SK-N-DZ (cell line): ENCODE data around the gene CAVIN2.
"Not testable (repeated sequence)": the region's sequence is repeated elsewhere in the genome, so short reads cannot be mapped to it uniquely, and the experiment has no call there.

Experiments used
- DNase-seq: peaks from one replicate; pipeline ENCODE4 v3.0.0-alpha.2; 2015; ENCODE audit warnings: low spot score

CAVIN2 gene

GRCh38 chr2:191800874-191801273 is 46.0 kb downstream of the CAVIN2 start:
- no peak for DNase-seq

GRCh38 chr2:191799526-191799925 is 47.4 kb downstream of the CAVIN2 start:
- DNase-seq: no peak

DNA sequence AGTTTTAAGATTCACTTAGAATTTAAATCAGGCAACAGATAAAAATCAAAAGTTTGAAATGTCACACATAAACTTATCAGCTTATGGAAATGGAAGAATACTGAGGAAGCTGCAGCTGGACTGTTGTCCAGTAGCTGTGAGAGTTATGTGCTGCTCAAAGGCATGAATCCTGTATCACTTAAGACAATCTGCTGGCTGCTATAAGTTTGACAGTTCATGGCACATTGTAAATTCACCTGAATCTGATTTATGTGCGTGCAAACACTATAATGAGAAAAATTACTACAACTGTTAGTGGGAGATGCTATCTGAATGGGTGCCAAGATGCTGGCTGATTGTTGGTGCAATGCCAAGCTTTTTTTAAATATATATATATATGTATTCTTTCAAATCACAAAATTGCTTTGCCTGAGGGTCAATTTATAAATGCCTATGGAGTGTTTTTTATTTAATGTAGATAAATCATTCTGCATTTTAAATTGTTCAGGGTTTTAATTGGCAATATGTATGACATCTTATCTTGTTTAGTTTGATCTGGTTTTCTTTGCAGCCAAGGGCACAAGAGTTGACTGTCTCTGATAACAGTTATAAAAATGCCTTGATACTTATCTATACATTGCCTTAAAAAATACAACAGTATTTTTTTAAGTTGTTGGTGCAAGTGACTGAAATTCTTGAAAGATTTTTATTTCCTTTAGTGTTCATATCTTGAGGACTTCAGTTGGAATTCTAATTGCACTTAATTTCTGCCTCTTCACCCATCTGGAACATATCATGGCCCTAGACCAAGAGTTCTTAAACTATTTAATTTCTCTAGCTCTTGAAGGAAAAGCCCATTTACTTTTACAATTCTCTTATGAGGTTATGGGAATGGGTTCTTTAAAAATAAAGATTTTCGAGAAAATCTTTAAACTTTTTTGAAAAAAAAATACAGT is 48.7 kb downstream of the CAVIN2 start:
- DNase-seq: peak; percentile 69

GRCh38 chr2:191797500-191797899 is 49.4 kb downstream of the CAVIN2 start:
- peak; percentile 29 for DNase-seq

GRCh38 chr2:191795715-191796114 is 51.2 kb downstream of the CAVIN2 start:
- DNase-seq: no peak

DNA sequence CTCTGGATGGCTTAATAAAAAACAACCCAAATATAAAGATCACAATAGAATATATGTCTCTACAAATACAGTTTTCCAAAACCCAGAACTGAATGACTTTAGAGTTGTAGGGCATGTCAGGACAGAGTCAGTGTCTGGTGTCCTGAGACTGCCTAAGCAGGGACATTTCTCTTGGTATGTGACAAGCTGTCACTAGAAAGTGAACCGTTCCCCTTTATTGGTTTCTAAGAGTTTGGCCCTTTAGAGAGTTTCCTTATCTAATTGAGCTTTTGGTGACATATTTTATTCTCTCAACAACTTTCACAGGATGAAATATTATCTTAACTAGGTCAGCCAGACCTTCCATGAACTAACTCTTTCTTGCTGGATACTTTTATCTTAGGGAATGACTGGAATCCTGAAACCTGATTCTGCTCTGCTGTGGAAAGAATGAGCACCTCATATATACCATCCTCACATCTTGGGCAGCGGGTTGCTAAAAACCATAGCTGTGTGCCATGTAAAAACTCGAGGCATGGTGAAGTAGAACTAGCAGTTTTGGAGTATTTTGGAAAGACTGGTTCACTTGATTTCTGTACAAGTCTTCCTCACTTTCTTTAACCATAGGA is 54.8 kb downstream of the CAVIN2 start:
- no peak for DNase-seq

DNA sequence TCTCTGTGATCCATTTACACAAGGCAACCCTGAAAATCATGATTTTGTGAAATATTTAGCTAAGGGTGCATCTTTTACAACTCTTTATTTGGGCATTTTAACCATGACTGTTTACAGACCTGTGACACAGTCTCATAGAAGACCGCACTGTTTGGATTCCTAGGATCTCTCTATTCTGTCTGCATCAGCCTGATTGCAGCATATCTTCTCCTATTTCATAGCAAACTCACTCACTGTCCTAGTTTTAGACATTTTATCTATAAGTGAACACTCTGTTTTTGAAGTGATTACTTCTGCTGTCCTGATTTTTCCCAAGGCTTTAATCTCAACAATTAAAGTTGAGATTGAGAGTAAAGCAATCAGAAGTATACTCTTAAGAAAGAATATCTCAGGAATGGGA is 56.2 kb downstream of the CAVIN2 start:
- DNase-seq: no peak

DNA sequence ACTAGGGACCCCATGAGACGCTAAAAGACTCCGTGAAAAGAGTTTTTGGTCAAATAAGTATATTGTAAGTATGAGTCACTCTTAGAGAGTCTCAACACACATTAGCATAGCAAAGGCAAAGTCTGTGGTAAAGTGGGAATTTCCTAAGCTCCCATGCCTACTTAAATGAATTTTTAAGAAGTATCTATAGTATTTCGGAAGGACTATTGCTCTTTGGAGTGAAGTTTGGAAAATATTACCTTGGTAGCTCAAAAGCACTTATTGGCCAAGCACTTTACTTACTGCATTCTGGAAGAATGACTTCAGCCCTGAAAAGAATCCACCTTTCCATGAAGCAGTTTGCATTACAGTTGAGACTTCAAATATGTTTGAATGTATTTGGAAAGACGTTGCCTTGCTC is 57.1 kb downstream of the CAVIN2 start:
- DNase-seq: no peak

- no peak for DNase-seq
Observed at GRCh38 chr2:191786694-191787093, 60.2 kb downstream of the CAVIN2 start.

GRCh38 chr2:191785651-191786050 is 61.2 kb downstream of the CAVIN2 start:
- DNase-seq: not testable (repeated sequence)
